Measurements from ENCODE around the gene SEZ6. TPM values are rescaled to one million over a fixed set of nuclear protein-coding genes. Genes with fewer than 3 reads are reported as not detected.

SEZ6 gene
- total RNA-seq, 6 donors from 2014 or later = 0.20 to 0.47 (median 0.30) TPM; not detected in 3

- no peak for ATAC-seq (ENCODE audit: low FRiP score in 2 of 2)
- H3K36me3 ChIP-seq = peaks cover 36 to 98% (median 91%) of the 10 kb centered on the region in 4 donors
- peaks cover 23 to 31% (median 27%) of the 10 kb centered on the region in 4 donors for H3K4me1 ChIP-seq
- H3K27ac ChIP-seq = peak overlapping the region in 3 of 4 donors; percentile 22 to 82 (median 67)
- 92 to 94% methylated on average over 12 to 13 of the region's 13 CpGs for WGBS, 2 donors
- TF ChIP-seq EP300 (IDR thresholded peaks at IDR 0.05) (no peak), POLR2A (IDR thresholded peaks at IDR 0.05) (no peak), CTCF (IDR thresholded peaks at IDR 0.05) (no peak), POLR2AphosphoS5 (IDR thresholded peaks at IDR 0.05) (no peak)
- H3K9me3 ChIP-seq = no peaks in the 10 kb centered on the region
- H3K27me3 ChIP-seq = no peaks in the 10 kb centered on the region
- no peak for DNase-seq
- no peak overlapping the region for H3K4me3 ChIP-seq
These were observed 94.3 kb downstream of the SEZ6 start for GRCh38 chr17:28911411-28912045.

GRCh38 chr17:28910534-28910933, 95.3 kb downstream of the SEZ6 start:
- Histone ChIP-seq H3K27me3 (no peaks in the 10 kb centered on the region), H3K4me1 (peaks cover 23 to 31% (median 27%) of the 10 kb centered on the region in 4 donors), H3K36me3 (peaks cover 32 to 98% (median 91%) of the 10 kb centered on the region in 4 donors), H3K4me3 (no peak overlapping the region), H3K27ac (peak overlapping the region in 1 of 4 donors; percentile 4), H3K9me3 (no peaks in the 10 kb centered on the region)
- TF ChIP-seq EP300 (IDR thresholded peaks at IDR 0.05) (no peak), POLR2A (IDR thresholded peaks at IDR 0.05) (no peak), CTCF (IDR thresholded peaks at IDR 0.05) (no peak), POLR2AphosphoS5 (IDR thresholded peaks at IDR 0.05) (no peak)
- WGBS, 2 donors = 100% methylated on average over 1 of the region's 1 CpG
- ATAC-seq (ENCODE audit: low FRiP score in 2 of 2) = no peak
- no peak for DNase-seq

- H3K9me3 ChIP-seq = no peaks in the 10 kb centered on the region
- no peaks in the 10 kb centered on the region for H3K27me3 ChIP-seq
- DNase-seq = no peak
- 61 to 90% methylated on average over 3 to 6 of the region's 6 CpGs for WGBS, 2 donors
- peak overlapping the region; percentile 38 to 74 (median 64) for H3K27ac ChIP-seq
- peaks cover 23 to 38% (median 30%) of the 10 kb centered on the region in 4 donors for H3K4me1 ChIP-seq
- no peak overlapping the region for H3K4me3 ChIP-seq
- TF ChIP-seq CTCF (IDR thresholded peaks at IDR 0.05) (no peak), POLR2A (IDR thresholded peaks at IDR 0.05) (no peak), EP300 (IDR thresholded peaks at IDR 0.05) (no peak), POLR2AphosphoS5 (IDR thresholded peaks at IDR 0.05) (no peak)
- ATAC-seq (ENCODE audit: low FRiP score in 2 of 2) = peak in 1 of 2 donors; percentile 73
- peaks cover 27 to 84% (median 78%) of the 10 kb centered on the region in 4 donors for H3K36me3 ChIP-seq
These were observed 97.1 kb downstream of the SEZ6 start for GRCh38 chr17:28908640-28909167.

- DNase-seq (no peak), ATAC-seq (ENCODE audit: low FRiP score in 2 of 2) (no peak)
- H3K27ac ChIP-seq = peak overlapping the region; percentile 38 to 74 (median 64)
- H3K27me3 ChIP-seq = no peaks in the 10 kb centered on the region
- TF ChIP-seq CTCF (IDR thresholded peaks at IDR 0.05) (no peak), EP300 (IDR thresholded peaks at IDR 0.05) (no peak)
- H3K4me1 ChIP-seq = peaks cover 26 to 45% (median 36%) of the 10 kb centered on the region in 4 donors
- no peak overlapping the region for H3K4me3 ChIP-seq
- H3K9me3 ChIP-seq = no peaks in the 10 kb centered on the region
- WGBS, 2 donors = 79 to 90% methylated on average over 3 of the region's 3 CpGs
- peaks cover 22 to 76% (median 70%) of the 10 kb centered on the region in 4 donors for H3K36me3 ChIP-seq
These were observed 97.9 kb downstream of the SEZ6 start for GRCh38 chr17:28907709-28908475.
